Glomerular visceral epithelial cell (primary cell): ENCODE measurements around the gene SP9.

Experiments
- DNase-seq: peaks from one replicate; pipeline ENCODE4 v3.0.0-alpha.2; 2016; ENCODE audit errors: extremely low spot score

The SP9 gene

DNA sequence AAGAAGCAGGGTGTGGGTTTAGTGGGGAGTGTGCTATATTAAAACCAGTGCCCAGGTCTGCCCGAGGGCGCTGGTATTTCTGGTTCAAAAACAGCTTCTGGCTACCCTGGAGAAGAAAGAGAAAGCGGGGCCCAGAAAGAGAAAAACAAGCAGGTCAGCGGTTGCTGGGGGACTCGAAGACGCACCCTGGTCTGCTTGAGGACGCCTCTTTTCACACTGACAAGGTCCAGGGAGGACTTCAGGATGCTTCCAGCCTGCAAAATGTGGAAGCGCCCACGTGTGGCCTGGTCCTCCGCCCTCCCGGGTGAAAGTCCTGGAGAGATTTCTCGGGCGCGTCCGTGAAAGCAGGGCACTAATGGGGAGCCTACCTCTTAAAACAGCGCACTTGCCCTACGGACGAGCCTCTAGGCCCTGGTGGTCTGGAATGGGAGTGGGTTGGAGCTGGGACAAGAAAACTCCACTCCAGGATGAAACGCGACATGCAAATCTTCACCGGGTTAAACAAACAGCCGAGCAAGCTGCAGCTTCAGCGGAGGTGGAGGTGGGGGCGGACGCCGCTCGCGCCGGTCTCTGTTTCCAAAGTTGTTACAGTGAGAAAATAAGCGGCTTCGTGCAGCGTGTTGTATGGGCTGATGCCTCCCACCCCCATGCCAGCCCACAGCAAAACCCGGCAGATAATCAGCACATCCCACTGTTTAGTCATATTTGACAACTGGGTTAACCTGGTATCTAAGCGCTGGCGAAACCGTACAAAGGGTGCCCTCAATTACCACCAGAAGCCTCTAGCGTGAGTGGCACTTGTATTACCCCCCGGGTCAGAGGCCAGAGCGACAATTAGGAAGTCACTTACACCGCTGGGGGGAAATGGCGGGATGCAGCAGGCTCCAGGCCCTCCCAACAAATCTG is 1.1 kb upstream of the SP9 start:
- no peak for DNase-seq

- DNase-seq: no peak
These were observed 457 bp upstream of the SP9 start for GRCh38 chr2:174334278-174334715.

DNA sequence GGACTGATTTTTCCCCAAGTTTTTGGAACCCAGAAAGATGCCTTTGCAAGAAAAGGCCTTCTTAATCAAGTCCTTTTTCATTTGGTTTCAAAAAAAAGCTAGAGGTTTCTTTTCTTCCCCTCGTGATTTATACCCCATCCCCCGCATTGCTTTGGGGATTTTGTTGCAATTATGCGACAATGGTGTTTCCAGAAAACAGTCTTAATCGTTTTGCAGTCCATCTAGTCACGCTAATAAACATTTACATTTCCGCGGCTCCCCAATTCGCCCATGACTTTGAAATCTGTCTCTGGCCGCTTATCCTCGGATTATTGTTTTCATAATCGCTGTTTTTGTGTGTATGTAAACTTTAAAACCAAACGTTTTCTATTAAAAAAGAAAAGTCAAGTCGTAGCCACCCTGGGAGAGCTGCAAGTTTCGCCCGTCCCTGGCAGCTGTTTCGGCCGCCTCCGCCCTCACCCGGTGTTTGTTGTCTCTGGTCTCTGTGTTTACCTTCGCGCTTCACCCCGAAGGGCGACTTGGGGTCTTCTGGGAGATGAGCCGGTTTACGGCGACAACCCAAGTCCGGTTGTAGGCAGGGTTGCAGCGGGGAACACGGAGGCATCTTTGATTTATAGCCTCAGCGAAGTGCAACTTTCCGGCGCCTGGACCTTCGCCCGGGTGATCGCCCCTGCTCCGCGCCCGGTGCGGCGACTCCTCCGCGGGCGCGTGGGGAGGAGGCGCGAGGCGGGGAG is 667 bp downstream of the SP9 start:
- no peak for DNase-seq

GRCh38 chr2:174335988-174336500 is 1.3 kb downstream of the SP9 start:
- peak; percentile 47 for DNase-seq

DNA sequence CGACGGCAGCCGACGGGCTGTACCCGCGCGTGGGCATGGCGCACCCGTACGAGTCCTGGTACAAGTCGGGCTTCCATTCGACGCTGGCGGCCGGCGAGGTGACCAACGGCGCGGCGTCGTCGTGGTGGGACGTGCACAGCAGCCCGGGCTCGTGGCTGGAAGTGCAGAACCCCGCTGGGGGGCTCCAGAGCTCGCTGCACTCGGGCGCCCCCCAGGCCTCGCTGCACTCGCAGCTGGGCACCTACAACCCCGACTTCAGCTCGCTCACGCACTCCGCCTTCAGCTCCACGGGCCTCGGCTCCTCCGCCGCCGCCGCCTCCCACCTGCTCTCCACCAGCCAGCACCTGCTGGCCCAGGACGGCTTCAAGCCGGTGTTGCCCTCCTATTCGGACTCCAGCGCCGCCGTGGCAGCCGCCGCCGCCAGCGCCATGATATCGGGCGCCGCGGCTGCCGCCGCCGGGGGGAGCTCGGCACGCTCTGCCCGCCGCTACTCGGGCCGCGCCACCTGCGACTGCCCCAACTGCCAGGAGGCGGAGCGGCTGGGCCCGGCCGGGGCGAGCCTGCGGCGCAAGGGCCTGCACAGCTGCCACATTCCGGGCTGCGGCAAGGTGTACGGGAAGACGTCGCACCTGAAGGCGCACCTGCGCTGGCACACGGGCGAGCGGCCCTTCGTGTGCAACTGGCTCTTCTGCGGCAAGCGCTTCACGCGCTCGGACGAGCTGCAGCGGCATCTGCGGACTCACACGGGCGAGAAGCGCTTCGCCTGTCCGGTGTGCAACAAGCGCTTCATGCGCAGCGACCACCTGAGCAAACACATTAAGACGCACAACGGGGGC is 2.0 kb downstream of the SP9 start:
- DNase-seq: peak; percentile 68

GRCh38 chr2:174337337-174338146 is 2.8 kb downstream of the SP9 start:
- DNase-seq: peak; percentile 42

DNA sequence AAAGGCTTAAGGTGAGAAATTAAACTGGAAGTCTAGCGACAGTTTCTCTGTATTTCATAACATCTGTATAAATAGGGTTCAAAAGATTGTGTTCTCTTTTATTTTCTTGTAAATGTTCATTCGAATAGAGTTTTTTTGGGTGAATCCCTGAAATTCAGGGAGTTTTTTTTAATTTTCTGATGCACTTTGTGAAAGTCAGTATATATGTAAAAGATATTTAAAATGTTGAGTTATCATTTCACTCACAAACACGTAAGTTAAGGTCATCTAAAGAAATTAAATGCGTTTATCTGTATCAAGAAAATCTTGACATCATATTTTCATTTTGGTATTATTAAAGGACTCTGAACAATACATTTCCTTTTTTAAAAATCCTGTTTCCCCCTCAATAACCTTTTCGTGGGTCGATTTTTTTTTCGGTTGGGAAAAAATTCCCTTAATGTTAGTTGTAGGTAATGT is 3.4 kb downstream of the SP9 start:
- DNase-seq: no peak

DNA sequence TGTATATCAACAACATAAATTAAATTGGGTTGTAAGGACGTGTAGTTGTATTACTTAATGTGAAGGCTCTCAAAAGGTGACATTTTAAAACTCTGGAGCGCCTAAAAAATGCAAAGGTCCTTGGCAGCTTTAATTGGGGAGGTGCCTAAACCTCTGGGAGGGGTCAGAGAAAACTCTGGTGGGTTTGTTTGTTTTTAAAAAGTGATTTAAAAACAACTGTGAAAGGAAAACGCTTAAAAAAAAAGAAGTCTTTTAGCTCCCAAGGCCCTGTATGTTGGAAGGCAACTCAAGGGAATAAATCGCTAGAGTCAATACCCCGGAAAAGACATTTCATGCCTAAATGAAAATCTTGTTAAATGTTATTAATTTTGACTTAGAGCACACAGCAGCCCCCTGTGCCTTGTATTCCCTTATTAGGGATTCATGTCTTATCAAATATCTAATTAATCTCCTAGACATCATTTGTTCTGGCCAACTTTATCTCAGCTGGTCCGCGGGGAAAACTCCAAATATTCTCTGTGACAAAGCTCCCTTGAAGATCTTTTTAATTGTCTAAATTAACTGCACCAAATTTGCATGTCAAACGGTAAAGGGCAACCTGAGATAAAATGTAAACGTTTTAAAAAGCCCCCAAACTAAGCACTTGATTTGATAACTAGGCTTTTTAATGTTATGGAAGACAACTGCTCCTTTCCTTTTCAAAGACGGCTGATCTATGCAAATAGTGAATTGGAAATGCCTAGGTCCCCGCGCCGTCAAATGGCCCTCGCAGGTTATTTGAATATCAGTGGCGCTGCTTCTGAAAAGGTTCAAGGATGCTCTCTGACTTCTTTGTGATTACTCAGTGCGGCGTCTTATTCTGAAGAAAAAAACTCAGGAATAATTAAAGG is 4.2 kb downstream of the SP9 start:
- DNase-seq: no peak

DNA sequence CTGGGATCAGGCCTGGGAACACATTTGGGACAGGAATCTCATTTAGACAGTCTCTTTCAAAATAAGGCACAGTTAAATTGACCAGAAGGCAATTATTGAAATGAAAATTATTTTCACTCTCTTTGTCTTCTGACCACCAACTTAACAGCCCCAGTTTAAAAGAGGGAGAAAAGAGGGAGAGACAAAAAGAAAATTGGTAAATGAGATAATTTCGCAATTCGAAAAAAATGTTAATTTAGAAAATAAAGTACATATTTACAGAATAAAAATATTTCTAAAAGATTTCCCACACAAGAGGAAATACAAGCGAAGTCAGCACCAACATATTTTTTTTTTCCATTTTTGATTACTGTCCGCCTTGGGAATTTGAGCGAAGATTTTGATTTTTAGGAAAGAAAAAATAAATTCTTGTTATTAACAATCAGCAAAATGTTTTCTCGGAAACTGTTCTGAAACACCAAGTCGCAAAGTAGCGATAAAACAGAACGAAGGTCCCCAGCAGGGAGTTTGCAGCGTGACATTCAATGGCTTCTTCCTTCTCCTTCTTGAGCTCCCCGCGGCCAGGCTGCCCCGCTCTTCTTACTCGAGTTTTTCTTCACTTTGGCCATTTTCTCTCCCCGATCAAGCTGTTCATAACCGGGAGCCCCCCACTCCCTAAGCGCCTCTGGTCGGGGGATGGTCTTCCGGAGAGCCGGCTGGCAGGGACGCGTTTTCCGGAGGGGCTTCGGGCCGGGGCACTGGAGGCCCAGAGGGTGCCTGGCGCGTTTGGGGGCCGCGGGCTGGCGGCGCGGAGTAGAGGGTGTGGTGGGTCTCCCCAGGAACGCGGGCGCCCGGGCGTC is 5.0 kb downstream of the SP9 start:
- no peak for DNase-seq

GRCh38 chr2:174340400-174341292 is 5.9 kb downstream of the SP9 start:
- no peak for DNase-seq

GRCh38 chr2:174341293-174341994 is 6.7 kb downstream of the SP9 start:
- peak; percentile 89 for DNase-seq

- no peak for DNase-seq
These were observed 7.4 kb downstream of the SP9 start for GRCh38 chr2:174341995-174342685.

DNA sequence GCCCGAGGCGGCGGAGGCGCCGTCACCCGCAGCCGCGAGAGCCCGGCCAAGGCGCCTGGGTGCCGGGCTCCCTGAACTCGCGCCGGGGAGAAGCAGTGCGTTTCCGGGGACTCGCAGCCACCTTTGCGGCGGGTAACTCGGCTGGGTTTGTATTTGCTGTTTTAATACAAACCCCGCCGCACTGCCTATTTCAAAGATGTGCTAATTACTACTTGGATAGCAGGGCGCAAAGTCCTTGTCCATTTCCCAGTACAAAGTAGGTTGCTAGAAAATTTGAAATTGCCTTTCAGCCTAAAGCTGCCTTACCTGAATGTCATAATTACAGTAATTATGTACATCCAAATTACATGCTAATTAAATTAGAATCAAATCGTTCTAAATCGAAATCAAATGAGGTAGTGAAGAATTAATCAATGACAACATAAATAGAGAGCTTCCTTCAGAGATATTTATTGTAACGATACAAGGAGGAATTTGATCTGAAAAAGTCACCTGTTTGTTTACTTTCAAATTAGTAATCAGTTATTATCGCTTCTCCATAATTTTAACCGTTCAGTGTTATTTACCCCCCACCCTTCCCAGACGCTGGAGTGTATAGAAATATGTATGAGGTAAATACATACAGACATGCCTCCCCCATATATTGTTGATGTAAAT is 8.1 kb downstream of the SP9 start:
- DNase-seq: no peak

DNA sequence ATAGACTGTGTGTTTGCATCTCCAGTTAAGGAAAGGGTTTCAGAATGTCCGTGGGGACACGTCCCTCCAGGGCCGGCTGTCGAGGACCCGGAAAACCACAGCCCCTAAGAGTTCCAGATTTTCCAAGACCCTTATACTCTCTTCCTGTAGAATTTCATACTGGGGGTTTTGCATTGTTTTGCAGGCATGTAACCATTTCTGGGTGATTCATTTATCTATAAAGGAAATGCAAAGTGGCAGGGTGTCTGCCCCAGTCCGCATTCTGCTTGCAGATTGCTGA is 8.5 kb downstream of the SP9 start:
- no peak for DNase-seq

DNA sequence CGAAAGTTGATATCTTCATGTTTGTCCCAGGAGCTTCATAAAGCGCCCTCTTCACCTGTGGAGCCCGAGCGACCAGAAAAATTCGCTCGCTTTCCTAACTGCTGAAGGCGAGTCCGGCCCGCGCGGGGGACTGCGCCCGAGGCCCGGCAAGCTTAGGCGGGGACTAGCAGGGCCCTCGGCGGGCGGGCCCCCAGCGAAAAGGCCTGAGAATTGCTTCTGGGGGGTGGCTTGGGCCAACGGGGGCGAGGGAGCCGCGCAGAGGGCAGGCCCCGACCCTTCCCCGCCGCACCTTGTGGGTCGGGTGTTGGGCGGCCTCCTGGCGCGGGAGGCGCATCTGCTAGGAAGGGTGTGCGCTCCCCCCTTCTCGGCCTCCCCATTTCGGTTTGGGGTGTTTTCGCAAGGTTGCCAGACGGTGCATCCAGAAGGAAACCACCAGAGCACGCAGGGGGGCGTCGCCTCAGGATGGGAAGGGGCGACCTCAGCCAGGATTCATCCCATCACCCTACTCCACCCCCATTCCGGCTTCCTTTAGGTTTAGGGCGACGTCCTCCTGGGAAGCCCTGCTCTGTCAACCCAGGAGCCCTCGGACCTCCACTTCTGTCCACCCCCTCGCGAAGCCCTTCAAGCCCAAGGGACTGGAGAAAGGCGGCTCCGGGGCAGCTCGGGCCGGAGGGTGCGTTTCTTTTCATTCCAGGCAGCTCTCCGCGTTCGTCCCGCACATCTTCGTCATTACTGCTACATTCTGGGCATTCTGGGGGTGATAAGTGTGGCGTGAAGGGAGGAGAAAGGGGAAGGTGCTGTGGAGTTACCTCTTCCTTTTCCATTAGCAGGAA is 9.1 kb downstream of the SP9 start:
- no peak for DNase-seq
